Ascending aorta (tissue), 2 donors: ENCODE data around the gene BCAP31. TPM values are rescaled to one million over a fixed set of nuclear protein-coding genes. Genes with fewer than 3 reads are reported as not detected.

Source experiments
- DNase-seq, 2 donors: peaks; one replicate each; pipeline ENCODE4 v3.0.0-alpha.2; 2019; ENCODE audit warnings: low spot score in 2 of 2
- H3K27ac ChIP-seq, 2 donors: fragments of 200-600 bp; sonication (generic); one replicate each; pipeline ENCODE4 v1.5.1; 2016 to 2017; ENCODE audit warnings: mild to moderate bottlenecking in 1 of 2
- H3K27me3 ChIP-seq: fragments of 200-600 bp; sonication (generic); one replicate; pipeline ENCODE4 v1.5.1; 2017
- H3K36me3 ChIP-seq, 2 donors: fragments of 200-600 bp; sonication (generic); one replicate each; pipeline ENCODE4 v1.5.1; 2016
- H3K4me1 ChIP-seq, 2 donors: fragments of 200-600 bp; sonication (generic); one replicate each; pipeline ENCODE4 v1.5.1; 2016 to 2017; ENCODE audit warnings: mild to moderate bottlenecking in 1 of 2
- H3K4me3 ChIP-seq, 2 donors: fragments of 200-600 bp; sonication (generic); one replicate each; pipeline ENCODE4 v1.5.1; 2016 to 2017; ENCODE audit warnings: mild to moderate bottlenecking in 1 of 2
- H3K9me3 ChIP-seq, 2 donors: fragments of 200-600 bp; sonication (generic); one replicate each; pipeline ENCODE4 v1.5.1; 2016
- intact Hi-C: fragments of 100-400 bp; cut with DNase I; formaldehyde crosslinking; loops from one replicate; pipeline ENCODE4 v1.15.1; 2023
- total RNA-seq: library from RNA; depleted of rRNA; stranded (reverse); fragments of >200 nt; gene quantifications from one replicate; pipeline ENCODE4 v1.1.0, GENCODE V29; 2016
- TF ChIP-seq, protein P1 (sequence below), 3 experiments: fragments of 200-600 bp in 2 of 3; fragments of 450-650 bp in 1 of 3; sonication (generic) in 2 of 3; IDR thresholded peaks; one replicate each; pipeline ENCODE4 v1.5.1; 2016 to 2019; ENCODE audit warnings: antibody characterized with exemption in 3 of 3, mild to moderate bottlenecking in 1 of 3, moderate library complexity in 1 of 3

The BCAP31 gene
- total RNA-seq, 1 donor from 2014 or later, result 63.0 TPM

- DNase-seq, result peak in 1 of 2 donors; percentile 76
Measured at GRCh38 chrX:153687121-153688039, 36.8 kb downstream of the BCAP31 start, which contains the start of gene SLC6A8. SLC6A8 (plus strand) TSS chrX:153687926; CDS start chrX:153688575, 649 bp downstream.

GRCh38 chrX:153686711-153687110 lies 37.5 kb downstream of the BCAP31 start:
- Histone ChIP-seq H3K27me3 (no peaks in the 10 kb centered on the region), H3K27ac (no peak overlapping the region), H3K9me3 (no peaks in the 10 kb centered on the region), H3K4me1 (no peaks in the 10 kb centered on the region), H3K4me3 (no peak overlapping the region), H3K36me3 (no peaks in the 10 kb centered on the region)
- TF ChIP-seq, protein P1, sequence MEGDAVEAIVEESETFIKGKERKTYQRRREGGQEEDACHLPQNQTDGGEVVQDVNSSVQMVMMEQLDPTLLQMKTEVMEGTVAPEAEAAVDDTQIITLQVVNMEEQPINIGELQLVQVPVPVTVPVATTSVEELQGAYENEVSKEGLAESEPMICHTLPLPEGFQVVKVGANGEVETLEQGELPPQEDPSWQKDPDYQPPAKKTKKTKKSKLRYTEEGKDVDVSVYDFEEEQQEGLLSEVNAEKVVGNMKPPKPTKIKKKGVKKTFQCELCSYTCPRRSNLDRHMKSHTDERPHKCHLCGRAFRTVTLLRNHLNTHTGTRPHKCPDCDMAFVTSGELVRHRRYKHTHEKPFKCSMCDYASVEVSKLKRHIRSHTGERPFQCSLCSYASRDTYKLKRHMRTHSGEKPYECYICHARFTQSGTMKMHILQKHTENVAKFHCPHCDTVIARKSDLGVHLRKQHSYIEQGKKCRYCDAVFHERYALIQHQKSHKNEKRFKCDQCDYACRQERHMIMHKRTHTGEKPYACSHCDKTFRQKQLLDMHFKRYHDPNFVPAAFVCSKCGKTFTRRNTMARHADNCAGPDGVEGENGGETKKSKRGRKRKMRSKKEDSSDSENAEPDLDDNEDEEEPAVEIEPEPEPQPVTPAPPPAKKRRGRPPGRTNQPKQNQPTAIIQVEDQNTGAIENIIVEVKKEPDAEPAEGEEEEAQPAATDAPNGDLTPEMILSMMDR (IDR thresholded peaks at IDR 0.05), result no peak
- intact Hi-C loops, result loop anchor here (5.0 kb wide), 2 partner anchors 36 to 89 kb away; partner anchors contain the start of genes ABCD1, BCAP31 and CCNQ
- no peak for DNase-seq

More at GRCh38 chrX:153687121-153688039, 36.8 kb downstream of the BCAP31 start, which contains the start of gene SLC6A8:
- Histone ChIP-seq H3K9me3 (no peaks in the 10 kb centered on the region), H3K27me3 (no peaks in the 10 kb centered on the region), H3K36me3 (no peaks in the 10 kb centered on the region), H3K4me1 (no peaks in the 10 kb centered on the region), H3K27ac (peak within 1 kb of the TSS; percentile 49 to 54), H3K4me3 (peak within 1 kb of the TSS; percentile 53 to 69)
- intact Hi-C loops, result loop anchor here (5.0 kb wide), 2 partner anchors 35 to 90 kb away; partner anchors contain the start of genes ABCD1, BCAP31 and CCNQ
- TF ChIP-seq, protein P1 (IDR thresholded peaks at IDR 0.05), result peak in 2 of 3 experiments; percentile 17 to 38

GRCh38 chrX:153685751-153686696 lies 38.2 kb downstream of the BCAP31 start:
- intact Hi-C loops, result loop anchor here (5.0 kb wide), 2 partner anchors 36 to 89 kb away; partner anchors contain the start of genes ABCD1, BCAP31 and CCNQ
- no peaks in the 10 kb centered on the region for H3K36me3 ChIP-seq
- TF ChIP-seq, protein P1 (IDR thresholded peaks at IDR 0.05), result no peak
- no peak for DNase-seq
- no peak overlapping the region for H3K4me3 ChIP-seq
- no peaks in the 10 kb centered on the region for H3K9me3 ChIP-seq
- no peaks in the 10 kb centered on the region for H3K4me1 ChIP-seq
- no peaks in the 10 kb centered on the region for H3K27me3 ChIP-seq
- no peak overlapping the region for H3K27ac ChIP-seq

- no peaks in the 10 kb centered on the region for H3K9me3 ChIP-seq
- H3K27me3 ChIP-seq, result no peaks in the 10 kb centered on the region
- intact Hi-C loops, result loop anchor here (5.0 kb wide), 2 partner anchors 37 to 88 kb away; partner anchors contain the start of genes ABCD1, BCAP31 and CCNQ
- H3K4me1 ChIP-seq, result no peaks in the 10 kb centered on the region
- H3K27ac ChIP-seq, result no peak overlapping the region
- H3K36me3 ChIP-seq, result no peaks in the 10 kb centered on the region
- TF ChIP-seq, protein P1 (IDR thresholded peaks at IDR 0.05), result no peak
- DNase-seq, result peak in 1 of 2 donors; percentile 60
- no peak overlapping the region for H3K4me3 ChIP-seq
Measured at GRCh38 chrX:153685156-153685536, 39.0 kb downstream of the BCAP31 start.
